Stomach (tissue), 4 donors: ENCODE data around the gene NTRK3.

ENCODE experiments used
- CTCF ChIP-seq, 7 experiments: fragments of 450-650 bp in 4 of 7; fragments of 200-600 bp in 3 of 7; sonication (generic) in 3 of 7; IDR thresholded peaks; one replicate each; pipeline ENCODE4 v1.5.1; 2016 to 2019; ENCODE audit warnings: antibody characterized with exemption in 7 of 7, control low read depth in 2 of 7, mild to moderate bottlenecking in 1 of 7
- POLR2AphosphoS5 ChIP-seq, 3 donors: sonication (generic); formaldehyde crosslinking; IDR thresholded peaks; one replicate each; pipeline ENCODE4 v1.6.1; 2016; ENCODE audit warnings: antibody characterized with exemption in 3 of 3

DNA sequence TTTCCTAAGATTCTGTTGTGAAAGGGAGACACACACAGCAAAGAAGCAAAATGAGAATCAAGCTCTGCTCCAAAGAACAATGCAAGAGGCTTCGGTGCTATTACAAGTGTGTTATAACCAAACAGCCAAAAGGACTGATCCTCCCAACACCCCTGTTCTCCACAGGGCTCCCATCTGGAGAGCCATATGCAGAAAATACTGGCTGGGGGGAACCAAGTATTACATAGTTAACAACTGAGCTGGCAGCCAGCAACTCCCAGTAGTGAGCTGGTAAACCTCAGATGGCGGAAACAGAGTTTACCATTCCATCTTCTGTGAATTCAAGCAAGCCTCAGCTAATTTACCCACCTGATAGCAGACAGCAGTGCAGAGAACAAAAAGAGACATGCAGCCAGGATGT lies 156.4 kb downstream of the NTRK3 start:
- TF ChIP-seq CTCF (IDR thresholded peaks at IDR 0.05), result no peak
- no peak for TF ChIP-seq POLR2AphosphoS5 (IDR thresholded peaks at IDR 0.05)
